GM23248 (cell line): ENCODE results near the gene SMIM36.
"Not testable (repeated sequence)": the region's sequence is repeated elsewhere in the genome, so short reads cannot be mapped to it uniquely, and the experiment has no call there.

ENCODE experiments used
- EZH2 ChIP-seq: fragments of 200-600 bp; sonication (generic); IDR thresholded peaks from 2 replicates; pipeline ENCODE4 v1.6.1; 2018; ENCODE audit warnings: antibody characterized with exemption, mild to moderate bottlenecking; ENCODE audit not compliant: insufficient read depth, poor library complexity, severe bottlenecking
- EZH2phosphoT487 ChIP-seq: fragments of 200-600 bp; sonication (generic); IDR thresholded peaks from 2 replicates; pipeline ENCODE4 v1.6.1; 2018; ENCODE audit warnings: antibody characterized with exemption, moderate library complexity, mild to moderate bottlenecking, low read depth; ENCODE audit not compliant: insufficient read depth

- not testable (repeated sequence) for TF ChIP-seq EZH2, EZH2phosphoT487
Measured at GRCh38 chr17:55446004-55446403, 65.2 kb downstream of the SMIM36 start.
